NCI-H2227 (cell line): ENCODE results near the gene ABCC6.
A peak's percentile ranks its signal among the peaks of the same experiment; 100 is the strongest.
"Not testable (repeated sequence)": the region's sequence is repeated elsewhere in the genome, so short reads cannot be mapped to it uniquely, and the experiment has no call there.

Experiments used
- DNase-seq: peaks from one replicate; lab custom pipeline; 2025; ENCODE audit not compliant: unreplicated experiment; lab: John Stamatoyannopoulos, UW

The ABCC6 gene

GRCh38 chr16:16223662-16224241, 458 bp upstream of the ABCC6 start:
- not testable (repeated sequence) for DNase-seq

GRCh38 chr16:16221382-16221781, 1.9 kb downstream of the ABCC6 start:
- DNase-seq = not testable (repeated sequence)

- DNase-seq = not testable (repeated sequence)
Observed at GRCh38 chr16:16220449-16220848, 2.8 kb downstream of the ABCC6 start.

GRCh38 chr16:16218787-16219186, 4.5 kb downstream of the ABCC6 start:
- not testable (repeated sequence) for DNase-seq

- DNase-seq = not testable (repeated sequence)
Observed at GRCh38 chr16:16218349-16218748, 4.9 kb downstream of the ABCC6 start.

- not testable (repeated sequence) for DNase-seq
Observed at GRCh38 chr16:16213863-16214293, 9.4 kb downstream of the ABCC6 start.

- not testable (repeated sequence) for DNase-seq
Observed at GRCh38 chr16:16211404-16211803, 11.9 kb downstream of the ABCC6 start.

GRCh38 chr16:16208461-16208860, 14.8 kb downstream of the ABCC6 start:
- not testable (repeated sequence) for DNase-seq

GRCh38 chr16:16207787-16208334, 15.4 kb downstream of the ABCC6 start:
- DNase-seq = not testable (repeated sequence)

- not testable (repeated sequence) for DNase-seq
Observed at GRCh38 chr16:16207097-16207786, 16.1 kb downstream of the ABCC6 start.

- not testable (repeated sequence) for DNase-seq
Observed at GRCh38 chr16:16205864-16206263, 17.4 kb downstream of the ABCC6 start.

- not testable (repeated sequence) for DNase-seq
Observed at GRCh38 chr16:16204552-16204951, 18.7 kb downstream of the ABCC6 start.

- DNase-seq = not testable (repeated sequence)
Observed at GRCh38 chr16:16203494-16203893, 19.8 kb downstream of the ABCC6 start.

GRCh38 chr16:16202400-16203143, 20.7 kb downstream of the ABCC6 start:
- peak; percentile 38 for DNase-seq

- not testable (repeated sequence) for DNase-seq
Observed at GRCh38 chr16:16201880-16202279, 21.4 kb downstream of the ABCC6 start.

GRCh38 chr16:16200391-16200790, 22.9 kb downstream of the ABCC6 start:
- DNase-seq = not testable (repeated sequence)

GRCh38 chr16:16199428-16199827, 23.9 kb downstream of the ABCC6 start:
- DNase-seq = not testable (repeated sequence)

GRCh38 chr16:16197966-16198365, 25.3 kb downstream of the ABCC6 start:
- DNase-seq = no peak

GRCh38 chr16:16197331-16197730, 26.0 kb downstream of the ABCC6 start:
- DNase-seq = no peak

- no peak for DNase-seq
Observed at GRCh38 chr16:16196099-16196498, 27.2 kb downstream of the ABCC6 start.

GRCh38 chr16:16191493-16192167, 31.7 kb downstream of the ABCC6 start:
- DNase-seq = no peak
